OCI-LY3 (cell line): ENCODE results near the gene PHF24.

ENCODE experiments used
- H2AFZ ChIP-seq: fragments of 200-600, 300-600 bp; shearing (Covaris generic); 2 replicates; pipeline ENCODE4 v1.6.0; 2014; ENCODE audit warnings: antibody characterized with exemption, low read depth, low read length
- H3K27ac ChIP-seq: fragments of 200-600, 300-600 bp; sonication (generic); 2 replicates; pipeline ENCODE4 v1.5.1; 2014; ENCODE audit warnings: mild to moderate bottlenecking, low read length, moderate library complexity, mixed read lengths
- H3K27me3 ChIP-seq: fragments of 200-600, 300-600 bp; sonication (generic); 2 replicates; pipeline ENCODE4 v1.6.1; 2014; ENCODE audit warnings: low read depth, low read length, mixed read lengths
- H3K36me3 ChIP-seq: fragments of 200-600, 300-600 bp; sonication (generic); replicated peaks from 2 replicates; pipeline ENCODE3; 2014; ENCODE audit warnings: low read depth, low read length, mixed read lengths
- H3K4me1 ChIP-seq: fragments of 300-600, 200-600 bp; sonication (generic); 2 replicates; pipeline ENCODE4 v1.6.1; 2014; ENCODE audit warnings: low read length, mixed read lengths
- H3K4me2 ChIP-seq: fragments of 200-600, 300-600 bp; sonication (generic); 2 replicates; pipeline ENCODE4 v1.6.1; 2014; ENCODE audit warnings: low read length, mixed read lengths
- H3K4me3 ChIP-seq: fragments of 300-600, 200-600 bp; sonication (generic); 2 replicates; pipeline ENCODE4 v1.5.1; 2014; ENCODE audit warnings: antibody characterized with exemption, mild to moderate bottlenecking, low read length, moderate library complexity
- H3K79me2 ChIP-seq: fragments of 300-600, 200-600 bp; shearing (Covaris generic); 2 replicates; pipeline ENCODE4 v1.6.1; 2014; ENCODE audit warnings: mild to moderate bottlenecking, low read length, mixed read lengths
- H3K9ac ChIP-seq: fragments of 300-600, 200-600 bp; shearing (Covaris generic); 2 replicates; pipeline ENCODE4 v1.6.0; 2014; ENCODE audit warnings: mild to moderate bottlenecking, low read length, moderate library complexity
- H3K9me3 ChIP-seq: fragments of 200-600, 300-600 bp; shearing (Covaris generic); 2 replicates; pipeline ENCODE4 v1.6.1; 2014; ENCODE audit warnings: low read length, mixed read lengths; ENCODE audit not compliant: insufficient read depth
- H4K20me1 ChIP-seq: fragments of 200-600, 300-600 bp; sonication (generic); 2 replicates; pipeline ENCODE4 v1.6.1; 2016; ENCODE audit warnings: low read length, mixed read lengths; ENCODE audit not compliant: insufficient read depth
- CTCF ChIP-seq: fragments of 200-600, 300-600 bp; sonication (generic); IDR thresholded peaks from 2 replicates; pipeline ENCODE4 v1.5.1; 2014; ENCODE audit warnings: antibody characterized with exemption, low read length, low read depth
- EZH2phosphoT487 ChIP-seq: fragments of 200-600 bp; shearing (Covaris generic); IDR thresholded peaks from 2 replicates; pipeline ENCODE4 v1.6.1; 2018; ENCODE audit warnings: antibody characterized with exemption, mixed run types, low read depth

Gene PHF24

GRCh38 chr9:34958411-34958982 is 412 bp downstream of the PHF24 start:
- Histone ChIP-seq H3K9me3 (no peaks in the 10 kb centered on the region), H3K27ac (no peak overlapping the region), H3K4me2 (peak overlapping the region; percentile 64), H2AFZ (no peak overlapping the region), H4K20me1 (no peaks in the 10 kb centered on the region), H3K27me3 (peaks cover 69% of the 10 kb centered on the region), H3K4me3 (peak overlapping the region; percentile 70), H3K79me2 (no peaks in the 10 kb centered on the region), H3K9ac (no peak overlapping the region), H3K36me3 (no peaks in the 10 kb centered on the region), H3K4me1 (peaks cover 9% of the 10 kb centered on the region; the same call in 1 of the 2 replicates)
- no peak for TF ChIP-seq EZH2phosphoT487
- TF ChIP-seq CTCF: no peak

GRCh38 chr9:34959461-34959860 is 1.4 kb downstream of the PHF24 start:
- Histone ChIP-seq H3K4me1 (peaks cover 9% of the 10 kb centered on the region; the same call in 1 of the 2 replicates), H3K36me3 (no peaks in the 10 kb centered on the region), H2AFZ (no peak overlapping the region), H3K27me3 (peaks cover 68% of the 10 kb centered on the region), H3K27ac (no peak overlapping the region), H3K4me3 (no peak overlapping the region), H3K79me2 (no peaks in the 10 kb centered on the region), H3K9me3 (no peaks in the 10 kb centered on the region), H4K20me1 (no peaks in the 10 kb centered on the region), H3K9ac (no peak overlapping the region), H3K4me2 (no peak overlapping the region)
- no peak for TF ChIP-seq CTCF
- TF ChIP-seq EZH2phosphoT487: no peak

GRCh38 chr9:34961574-34962490 is 3.7 kb downstream of the PHF24 start:
- no peaks in the 10 kb centered on the region for H4K20me1 ChIP-seq
- H3K4me1 ChIP-seq: peaks cover 7% of the 10 kb centered on the region; the same call in 1 of the 2 replicates
- H3K9me3 ChIP-seq: no peaks in the 10 kb centered on the region
- peaks cover 74% of the 10 kb centered on the region for H3K27me3 ChIP-seq
- no peak overlapping the region for H3K9ac ChIP-seq
- TF ChIP-seq EZH2phosphoT487 (no peak), CTCF (no peak)
- no peak overlapping the region for H3K4me3 ChIP-seq
- H3K79me2 ChIP-seq: no peaks in the 10 kb centered on the region
- H3K36me3 ChIP-seq: no peaks in the 10 kb centered on the region
- H3K27ac ChIP-seq: no peak overlapping the region
- no peak overlapping the region for H2AFZ ChIP-seq
- H3K4me2 ChIP-seq: no peak overlapping the region

GRCh38 chr9:34962546-34962945 is 4.5 kb downstream of the PHF24 start:
- Histone ChIP-seq H3K4me2 (no peak overlapping the region), H3K27ac (no peak overlapping the region), H3K9ac (no peak overlapping the region), H4K20me1 (no peaks in the 10 kb centered on the region), H3K9me3 (no peaks in the 10 kb centered on the region), H3K4me3 (no peak overlapping the region), H3K79me2 (no peaks in the 10 kb centered on the region), H3K4me1 (0 out of 2 replicates have a peak, but pooled peaks cover under 1% of the 10 kb centered on the region), H3K36me3 (no peaks in the 10 kb centered on the region), H3K27me3 (peaks cover 67% of the 10 kb centered on the region), H2AFZ (no peak overlapping the region)
- TF ChIP-seq CTCF: no peak
- no peak for TF ChIP-seq EZH2phosphoT487
